Spleen (tissue), 3 donors: ENCODE data around the gene TBL1X.

Experiments
- POLR2A ChIP-seq, 3 donors: fragments of 450-650 bp; IDR thresholded peaks; one replicate each; pipeline ENCODE4 v1.5.1; 2017; ENCODE audit warnings: antibody characterized with exemption in 3 of 3, mild to moderate bottlenecking in 1 of 3
- POLR2AphosphoS5 ChIP-seq, 3 donors: sonication (generic); formaldehyde crosslinking; IDR thresholded peaks; one replicate each; pipeline ENCODE4 v1.5.1; 2017; ENCODE audit warnings: antibody characterized with exemption in 3 of 3

DNA sequence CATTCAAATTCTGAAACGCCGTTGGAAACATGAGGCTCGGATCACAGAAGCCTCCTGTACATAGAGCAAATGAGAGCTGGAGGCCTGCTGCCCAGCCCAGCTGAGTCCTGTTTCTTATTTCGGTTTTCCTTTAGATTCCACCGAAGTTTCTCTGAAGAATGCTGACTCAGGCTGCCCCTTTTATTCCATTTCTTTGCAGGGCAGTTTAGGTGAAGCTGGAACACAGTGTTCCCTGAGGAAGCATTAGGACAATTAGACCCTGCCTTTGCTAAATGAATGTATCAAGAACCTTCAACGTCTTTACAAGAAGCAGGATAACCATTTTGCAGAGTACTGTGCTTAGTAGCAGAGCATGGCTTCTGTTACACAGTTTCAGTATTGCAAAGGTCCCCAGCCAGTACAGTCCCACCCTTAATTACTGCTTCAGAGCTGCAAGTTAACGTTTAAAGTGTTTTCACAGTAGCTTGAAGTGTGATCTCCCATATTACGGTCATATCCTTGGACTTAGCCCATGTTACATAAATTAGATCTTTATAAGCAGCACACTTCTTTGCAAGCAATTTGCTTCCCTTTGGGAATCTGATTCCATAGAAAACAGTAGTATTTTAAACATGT is 117.0 kb downstream of the TBL1X start:
- TF ChIP-seq POLR2A (IDR thresholded peaks at IDR 0.05) (no peak), POLR2AphosphoS5 (IDR thresholded peaks at IDR 0.05) (no peak)
